Upper lobe of left lung (tissue), 6 donors: ENCODE data around the gene TSC22D2. TPM values are rescaled to one million over a fixed set of nuclear protein-coding genes. Genes with fewer than 3 reads are reported as not detected.
A peak's percentile ranks its signal among the peaks of the same experiment; 100 is the strongest.
"Not testable (repeated sequence)": the region's sequence is repeated elsewhere in the genome, so short reads cannot be mapped to it uniquely, and the experiment has no call there.

ENCODE experiments used
- ATAC-seq, 2 donors: fragments of 200-7000 bp; cut with Tn5 transposase; one replicate each; pipeline ENCODE4 v1.9.1; 2022; ENCODE audit warnings: mild to moderate bottlenecking in 2 of 2, moderate library complexity in 2 of 2; ENCODE audit not compliant: low FRiP score in 2 of 2
- DNase-seq, 2 donors: peaks; one replicate each; pipeline ENCODE4 v3.0.0-alpha.2; 2019 to 2020
- H3K27ac ChIP-seq, 4 donors: fragments of 200-600 bp; sonication (generic); one replicate each; pipeline ENCODE4 v1.5.1; 2016 to 2019
- H3K27me3 ChIP-seq, 4 donors: fragments of 200-600 bp; sonication (generic); one replicate each; pipeline ENCODE4 v1.5.1; 2017 to 2019
- H3K36me3 ChIP-seq, 4 donors: fragments of 200-600 bp; sonication (generic); one replicate each; pipeline ENCODE4 v1.5.1; 2016 to 2019
- H3K4me1 ChIP-seq, 4 donors: fragments of 200-600 bp; sonication (generic); one replicate each; pipeline ENCODE4 v1.5.1; 2018 to 2019
- H3K4me3 ChIP-seq, 4 donors: fragments of 200-600 bp; sonication (generic); one replicate each; pipeline ENCODE4 v1.5.1; 2017 to 2019; ENCODE audit warnings: mild to moderate bottlenecking in 2 of 4, moderate library complexity in 1 of 4
- H3K9me3 ChIP-seq, 4 donors: fragments of 200-600 bp; sonication (generic); one replicate each; pipeline ENCODE4 v1.5.1; 2018 to 2019
- CTCF ChIP-seq, 6 experiments: fragments of 450-650 bp in 4 of 6; fragments of 200-600 bp in 2 of 6; sonication (generic) in 2 of 6; IDR thresholded peaks; one replicate each; pipeline ENCODE4 v1.5.1; 2016 to 2019; ENCODE audit warnings: antibody characterized with exemption in 6 of 6
- EP300 ChIP-seq, 4 donors: sonication (generic); formaldehyde crosslinking; IDR thresholded peaks; one replicate each; pipeline ENCODE4 v1.5.1; 2017; ENCODE audit warnings: antibody characterized with exemption in 4 of 4, control low read depth in 2 of 4
- POLR2A ChIP-seq, 4 donors: fragments of 450-650 bp; IDR thresholded peaks; one replicate each; pipeline ENCODE4 v1.5.1; 2016 to 2017; ENCODE audit warnings: antibody characterized with exemption in 4 of 4, mild to moderate bottlenecking in 2 of 4
- POLR2AphosphoS5 ChIP-seq, 2 donors: sonication (generic); formaldehyde crosslinking; IDR thresholded peaks; one replicate each; pipeline ENCODE4 v1.5.1; 2017; ENCODE audit warnings: antibody characterized with exemption in 2 of 2
- WGBS, 2 donors: methylation state at CpG; one replicate each; pipeline ENCODE4 v1.1.5; 2017 to 2018; 5-methylcytosine and 5-hydroxymethylcytosine counted together
- total RNA-seq, 6 donors: library from RNA; depleted of rRNA in 4 of 6; stranded (reverse); fragments of >200 nt in 4 of 6; gene quantifications; one replicate each; pipeline versions ENCODE4 v1.1.0 to v1.2.1, GENCODE V29; 2016 to 2021
- donor health status: DM: no; HTN: no; CAD: no; lungs with moderate emphysema.
- donor health status: DM: no; HTN: yes; CAD: no; lungs with severe emphysema.

Gene TSC22D2
- total RNA-seq, 6 donors from 2014 or later, result 18.3 to 31.4 (median 25.5) TPM

- Histone ChIP-seq H3K36me3 (no peaks in the 10 kb centered on the region), H3K27me3 (no peaks in the 10 kb centered on the region), H3K9me3 (peaks cover 0 to 6% (median 5%) of the 10 kb centered on the region in 4 donors), H3K27ac (no peak overlapping the region), H3K4me1 (no peaks in the 10 kb centered on the region), H3K4me3 (no peak overlapping the region)
- WGBS, 2 donors, result 73 to 77% methylated on average over 2 of the region's 2 CpGs
- no peak for ATAC-seq
- TF ChIP-seq CTCF (IDR thresholded peaks at IDR 0.05), result no peak
- TF ChIP-seq POLR2A (IDR thresholded peaks at IDR 0.05), result no peak
- no peak for TF ChIP-seq EP300 (IDR thresholded peaks at IDR 0.05)
- TF ChIP-seq POLR2AphosphoS5 (IDR thresholded peaks at IDR 0.05), result no peak
- no peak for DNase-seq
These were observed 89.9 kb downstream of the TSC22D2 start for GRCh38 chr3:150497956-150498355.

GRCh38 chr3:150500960-150501359, 92.9 kb downstream of the TSC22D2 start:
- WGBS, 2 donors, result 90 to 100% methylated on average over 1 of the region's 1 CpG
- H3K4me3 ChIP-seq, ATAC-seq, H3K27ac ChIP-seq, DNase-seq, H3K36me3 ChIP-seq, H3K27me3 ChIP-seq, H3K4me1 ChIP-seq, H3K9me3 ChIP-seq: not testable (repeated sequence)

- Histone ChIP-seq H3K27me3 (no peaks in the 10 kb centered on the region), H3K9me3 (peaks cover 0 to 6% (median 5%) of the 10 kb centered on the region in 4 donors), H3K36me3 (no peaks in the 10 kb centered on the region), H3K27ac (no peak overlapping the region), H3K4me3 (no peak overlapping the region), H3K4me1 (no peaks in the 10 kb centered on the region)
- WGBS, 2 donors, result 93% methylated on average over 5 of the region's 5 CpGs
- DNase-seq, result no peak
- TF ChIP-seq POLR2AphosphoS5 (IDR thresholded peaks at IDR 0.05), result no peak
- no peak for TF ChIP-seq POLR2A (IDR thresholded peaks at IDR 0.05)
- no peak for TF ChIP-seq CTCF (IDR thresholded peaks at IDR 0.05)
- no peak for TF ChIP-seq EP300 (IDR thresholded peaks at IDR 0.05)
- ATAC-seq, result peak; percentile 24 to 53
These were observed 95.5 kb downstream of the TSC22D2 start for GRCh38 chr3:150503402-150504099.

- Histone ChIP-seq H3K4me3 (no peak overlapping the region), H3K36me3 (no peaks in the 10 kb centered on the region), H3K27ac (no peak overlapping the region), H3K27me3 (no peaks in the 10 kb centered on the region), H3K4me1 (no peaks in the 10 kb centered on the region), H3K9me3 (peaks cover 0 to 6% (median 5%) of the 10 kb centered on the region in 4 donors)
- ATAC-seq (peak in 1 of 2 donors; percentile 46), DNase-seq (no peak)
- TF ChIP-seq CTCF (IDR thresholded peaks at IDR 0.05), result no peak
- TF ChIP-seq POLR2AphosphoS5 (IDR thresholded peaks at IDR 0.05), result no peak
- no peak for TF ChIP-seq POLR2A (IDR thresholded peaks at IDR 0.05)
- no peak for TF ChIP-seq EP300 (IDR thresholded peaks at IDR 0.05)
- 84% methylated on average over 3 of the region's 3 CpGs; no CpG with 5 or more reads in 1 of the 2 donors for WGBS, 2 donors
These were observed 96.4 kb downstream of the TSC22D2 start for GRCh38 chr3:150504483-150504882.

GRCh38 chr3:150508401-150508800, 100.3 kb downstream of the TSC22D2 start:
- H3K9me3 ChIP-seq, result no peaks in the 10 kb centered on the region
- no peak overlapping the region for H3K4me3 ChIP-seq
- H3K4me1 ChIP-seq, result no peaks in the 10 kb centered on the region
- ATAC-seq (no peak), DNase-seq (no peak)
- H3K27ac ChIP-seq, result no peak overlapping the region
- no peak for TF ChIP-seq POLR2A (IDR thresholded peaks at IDR 0.05)
- no peak for TF ChIP-seq POLR2AphosphoS5 (IDR thresholded peaks at IDR 0.05)
- TF ChIP-seq CTCF (IDR thresholded peaks at IDR 0.05), result no peak
- TF ChIP-seq EP300 (IDR thresholded peaks at IDR 0.05), result no peak
- H3K36me3 ChIP-seq, result no peaks in the 10 kb centered on the region
- H3K27me3 ChIP-seq, result no peaks in the 10 kb centered on the region
